ENCODE data around the gene RDH11.

RDH11 gene

DNA sequence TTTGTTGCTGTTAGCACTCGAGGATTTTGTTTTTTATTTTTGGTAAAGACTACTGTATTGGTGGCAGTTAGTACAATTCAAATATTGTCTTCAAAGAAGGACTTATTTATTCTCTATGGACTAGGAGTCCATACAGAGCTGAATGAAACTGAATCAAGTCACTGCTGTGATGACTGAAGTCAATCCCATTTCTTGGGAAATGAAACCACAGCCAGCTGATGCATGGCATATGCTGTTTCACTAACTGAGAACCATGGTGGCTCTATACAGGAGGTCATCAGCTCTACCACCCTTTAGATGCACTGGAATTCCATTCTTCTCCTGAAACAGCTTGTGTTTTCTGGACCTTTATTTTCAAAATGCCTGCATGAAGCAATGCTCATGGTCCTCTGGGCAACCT, 43.4 kb downstream of the RDH11 start:
- ATAC-seq (ENCODE audit: insufficient read depth, low read depth): no peak
- Histone ChIP-seq H3K9ac (ENCODE audit: low read depth, low read length) (no peak overlapping the region), H3K36me3 (ENCODE audit: insufficient read depth, low read length) (peaks cover 95% of the 10 kb centered on the region), H3K9me3 (ENCODE audit: insufficient read depth, low read length, severe bottlenecking) (no peaks in the 10 kb centered on the region), H2AFZ (ENCODE audit: low read depth, low read length) (no peak overlapping the region), H3K4me2 (ENCODE audit: insufficient read depth, low read length) (no peak overlapping the region), H4K20me1 (ENCODE audit: insufficient read depth, low read length) (no peaks in the 10 kb centered on the region), H3K4me1 (ENCODE audit: insufficient read depth, low read length) (no peaks in the 10 kb centered on the region), H3K27me3 (ENCODE audit: insufficient read depth, low read length, poor library complexity) (no peaks in the 10 kb centered on the region), H3K4me3 (ENCODE audit: low read depth in 1 of 2, low read length in 2 of 2) (no peak overlapping the region), H3K79me2 (ENCODE audit: insufficient read depth, low read length) (no peaks in the 10 kb centered on the region), H3K27ac (ENCODE audit: low read length) (no peak overlapping the region)
- DNase-seq: no peak
- no peak for TF ChIP-seq EZH2 (IDR thresholded peaks at IDR 0.05; ENCODE audit: borderline replicate concordance, low read depth, low read length, severe bottlenecking)
- no peak for TF ChIP-seq CTCF (IDR thresholded peaks at IDR 0.05; ENCODE audit: borderline replicate concordance, extremely low read depth, low read length, poor library complexity, severe bottlenecking)

DNA sequence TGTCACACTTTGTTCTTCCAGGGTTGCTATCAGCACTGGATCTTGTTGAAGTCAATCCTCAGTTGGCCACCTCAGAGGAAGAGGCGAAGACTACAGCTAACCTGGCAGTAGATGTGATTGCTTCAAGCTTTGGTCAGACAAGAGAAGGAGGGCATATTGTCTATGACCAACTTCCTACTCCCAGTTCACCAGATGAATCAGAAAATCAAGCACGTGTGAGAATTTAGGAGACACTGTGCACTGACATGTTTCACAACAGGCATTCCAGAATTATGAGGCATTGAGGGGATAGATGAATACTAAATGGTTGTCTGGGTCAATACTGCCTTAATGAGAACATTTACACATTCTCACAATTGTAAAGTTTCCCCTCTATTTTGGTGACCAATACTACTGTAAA, 44.9 kb downstream of the RDH11 start:
- ATAC-seq (ENCODE audit: insufficient read depth, low read depth) (no peak), DNase-seq (no peak)
- Histone ChIP-seq H4K20me1 (ENCODE audit: insufficient read depth, low read length) (no peaks in the 10 kb centered on the region), H3K36me3 (ENCODE audit: insufficient read depth, low read length) (peaks cover 94% of the 10 kb centered on the region), H3K79me2 (ENCODE audit: insufficient read depth, low read length) (no peaks in the 10 kb centered on the region), H3K4me2 (ENCODE audit: insufficient read depth, low read length) (no peak overlapping the region), H3K4me3 (ENCODE audit: low read depth in 1 of 2, low read length in 2 of 2) (no peak overlapping the region), H3K27me3 (ENCODE audit: insufficient read depth, low read length, poor library complexity) (no peaks in the 10 kb centered on the region), H3K4me1 (ENCODE audit: insufficient read depth, low read length) (no peaks in the 10 kb centered on the region), H3K27ac (ENCODE audit: low read length) (no peak overlapping the region), H3K9me3 (ENCODE audit: insufficient read depth, low read length, severe bottlenecking) (no peaks in the 10 kb centered on the region), H2AFZ (ENCODE audit: low read depth, low read length) (no peak overlapping the region), H3K9ac (ENCODE audit: low read depth, low read length) (no peak overlapping the region)
- TF ChIP-seq CTCF (IDR thresholded peaks at IDR 0.05; ENCODE audit: borderline replicate concordance, extremely low read depth, low read length, poor library complexity, severe bottlenecking) (no peak), EZH2 (IDR thresholded peaks at IDR 0.05; ENCODE audit: borderline replicate concordance, low read depth, low read length, severe bottlenecking) (no peak)

- no peaks in the 10 kb centered on the region for H3K27me3 ChIP-seq (ENCODE audit: insufficient read depth, low read length, poor library complexity)
- H3K9me3 ChIP-seq (ENCODE audit: insufficient read depth, low read length, severe bottlenecking): no peaks in the 10 kb centered on the region
- no peak for DNase-seq
- H3K79me2 ChIP-seq (ENCODE audit: insufficient read depth, low read length): no peaks in the 10 kb centered on the region
- no peak for TF ChIP-seq CTCF (IDR thresholded peaks at IDR 0.05; ENCODE audit: borderline replicate concordance, extremely low read depth, low read length, poor library complexity, severe bottlenecking)
- TF ChIP-seq EZH2 (IDR thresholded peaks at IDR 0.05; ENCODE audit: borderline replicate concordance, low read depth, low read length, severe bottlenecking): no peak
- no peak overlapping the region for H3K9ac ChIP-seq (ENCODE audit: low read depth, low read length)
- H3K27ac ChIP-seq (ENCODE audit: low read length): no peak overlapping the region
- H3K36me3 ChIP-seq (ENCODE audit: insufficient read depth, low read length): peaks cover 93% of the 10 kb centered on the region
- H3K4me1 ChIP-seq (ENCODE audit: insufficient read depth, low read length): no peaks in the 10 kb centered on the region
- no peak for ATAC-seq (ENCODE audit: insufficient read depth, low read depth)
- no peak overlapping the region for H3K4me3 ChIP-seq (ENCODE audit: low read depth in 1 of 2, low read length in 2 of 2)
- no peak overlapping the region for H3K4me2 ChIP-seq (ENCODE audit: insufficient read depth, low read length)
- no peaks in the 10 kb centered on the region for H4K20me1 ChIP-seq (ENCODE audit: insufficient read depth, low read length)
- H2AFZ ChIP-seq (ENCODE audit: low read depth, low read length): no peak overlapping the region
Observed at GRCh38 chr14:67650151-67650550, 45.4 kb downstream of the RDH11 start.

GRCh38 chr14:67646131-67646530, 49.4 kb downstream of the RDH11 start:
- Histone ChIP-seq H2AFZ (ENCODE audit: low read depth, low read length) (no peak overlapping the region), H3K4me3 (ENCODE audit: low read depth in 1 of 2, low read length in 2 of 2) (no peak overlapping the region), H3K9ac (ENCODE audit: low read depth, low read length) (no peak overlapping the region), H3K27ac (ENCODE audit: low read length) (no peak overlapping the region), H3K79me2 (ENCODE audit: insufficient read depth, low read length) (no peaks in the 10 kb centered on the region), H3K36me3 (ENCODE audit: insufficient read depth, low read length) (peaks cover 56% of the 10 kb centered on the region), H3K27me3 (ENCODE audit: insufficient read depth, low read length, poor library complexity) (no peaks in the 10 kb centered on the region), H3K9me3 (ENCODE audit: insufficient read depth, low read length, severe bottlenecking) (no peaks in the 10 kb centered on the region), H3K4me2 (ENCODE audit: insufficient read depth, low read length) (no peak overlapping the region), H3K4me1 (ENCODE audit: insufficient read depth, low read length) (no peaks in the 10 kb centered on the region), H4K20me1 (ENCODE audit: insufficient read depth, low read length) (no peaks in the 10 kb centered on the region)
- TF ChIP-seq CTCF (IDR thresholded peaks at IDR 0.05; ENCODE audit: borderline replicate concordance, extremely low read depth, low read length, poor library complexity, severe bottlenecking): no peak
- no peak for TF ChIP-seq EZH2 (IDR thresholded peaks at IDR 0.05; ENCODE audit: borderline replicate concordance, low read depth, low read length, severe bottlenecking)
- DNase-seq (no peak), ATAC-seq (ENCODE audit: insufficient read depth, low read depth) (no peak)
